Effector memory CD4-positive, alpha-beta T cell (primary cell): ENCODE measurements around the gene PTPRO.

Experiments used
- DNase-seq, 3 donors: peaks; one replicate each; pipeline ENCODE4 v3.0.0-alpha.2; 2020
- H3K27ac ChIP-seq: 2 replicates; pipeline ENCODE4 v1.7.0; 2013; ENCODE audit warnings: mild to moderate bottlenecking, low read length, moderate library complexity; ENCODE audit not compliant: insufficient read depth, poor library complexity, severe bottlenecking
- H3K27me3 ChIP-seq: replicated peaks from 2 replicates; pipeline ENCODE4 v1.7.0; 2013; ENCODE audit warnings: mild to moderate bottlenecking, low read length; ENCODE audit not compliant: insufficient read depth, control insufficient read depth, poor library complexity, severe bottlenecking
- H3K36me3 ChIP-seq: 2 replicates; pipeline ENCODE4 v1.7.0; 2013; ENCODE audit warnings: mild to moderate bottlenecking, low read length, moderate library complexity; ENCODE audit not compliant: control insufficient read depth, insufficient read depth
- H3K4me1 ChIP-seq: 2 replicates; pipeline ENCODE4 v1.7.0; 2013; ENCODE audit warnings: low read length, mild to moderate bottlenecking; ENCODE audit not compliant: control insufficient read depth, insufficient read depth, poor library complexity, severe bottlenecking
- H3K4me3 ChIP-seq: 2 replicates; pipeline ENCODE4 v1.7.0; 2013; ENCODE audit warnings: low read length, low read depth, mild to moderate bottlenecking; ENCODE audit not compliant: insufficient read depth, poor library complexity, severe bottlenecking
- H3K9me3 ChIP-seq: 2 replicates; pipeline ENCODE4 v1.7.0; 2013; ENCODE audit warnings: mild to moderate bottlenecking, low read length, moderate library complexity; ENCODE audit not compliant: control insufficient read depth

The PTPRO gene

GRCh38 chr12:15528666-15529065 is 206.4 kb downstream of the PTPRO start:
- no peak for DNase-seq
- no peaks in the 10 kb centered on the region for H3K36me3 ChIP-seq
- no peaks in the 10 kb centered on the region for H3K4me1 ChIP-seq
- H3K27ac ChIP-seq: no peak overlapping the region
- no peaks in the 10 kb centered on the region for H3K27me3 ChIP-seq
- no peaks in the 10 kb centered on the region for H3K9me3 ChIP-seq
- no peak overlapping the region for H3K4me3 ChIP-seq

- Histone ChIP-seq H3K27ac (no peak overlapping the region), H3K27me3 (no peaks in the 10 kb centered on the region), H3K4me3 (no peak overlapping the region), H3K9me3 (no peaks in the 10 kb centered on the region), H3K4me1 (no peaks in the 10 kb centered on the region), H3K36me3 (no peaks in the 10 kb centered on the region)
- no peak for DNase-seq
Observed at GRCh38 chr12:15530361-15530760, 208.1 kb downstream of the PTPRO start.

- H3K4me3 ChIP-seq: no peak overlapping the region
- no peaks in the 10 kb centered on the region for H3K36me3 ChIP-seq
- H3K9me3 ChIP-seq: no peaks in the 10 kb centered on the region
- no peaks in the 10 kb centered on the region for H3K4me1 ChIP-seq
- no peak overlapping the region for H3K27ac ChIP-seq
- no peaks in the 10 kb centered on the region for H3K27me3 ChIP-seq
- DNase-seq: peak in 2 of 3 donors; percentile 16 to 17
Observed at GRCh38 chr12:15532364-15532977, 210.2 kb downstream of the PTPRO start.

- no peak for DNase-seq
- Histone ChIP-seq H3K27ac (no peak overlapping the region), H3K9me3 (no peaks in the 10 kb centered on the region), H3K27me3 (no peaks in the 10 kb centered on the region), H3K4me1 (no peaks in the 10 kb centered on the region), H3K36me3 (no peaks in the 10 kb centered on the region), H3K4me3 (peak overlapping the region; percentile 35)
Observed at GRCh38 chr12:15534322-15534721, 212.0 kb downstream of the PTPRO start.

GRCh38 chr12:15534874-15535273 is 212.6 kb downstream of the PTPRO start:
- H3K36me3 ChIP-seq: no peaks in the 10 kb centered on the region
- no peaks in the 10 kb centered on the region for H3K9me3 ChIP-seq
- H3K27ac ChIP-seq: no peak overlapping the region
- no peak overlapping the region for H3K4me3 ChIP-seq
- no peaks in the 10 kb centered on the region for H3K27me3 ChIP-seq
- DNase-seq: no peak
- no peaks in the 10 kb centered on the region for H3K4me1 ChIP-seq

GRCh38 chr12:15535352-15535781 is 213.1 kb downstream of the PTPRO start:
- Histone ChIP-seq H3K9me3 (no peaks in the 10 kb centered on the region), H3K27me3 (no peaks in the 10 kb centered on the region), H3K4me3 (no peak overlapping the region), H3K4me1 (no peaks in the 10 kb centered on the region), H3K27ac (no peak overlapping the region), H3K36me3 (no peaks in the 10 kb centered on the region)
- no peak for DNase-seq

GRCh38 chr12:15536446-15536845 is 214.1 kb downstream of the PTPRO start:
- Histone ChIP-seq H3K4me1 (no peaks in the 10 kb centered on the region), H3K27ac (no peak overlapping the region)

GRCh38 chr12:15538881-15539280 is 216.6 kb downstream of the PTPRO start:
- Histone ChIP-seq H3K36me3 (no peaks in the 10 kb centered on the region), H3K4me3 (no peak overlapping the region), H3K4me1 (no peaks in the 10 kb centered on the region), H3K9me3 (no peaks in the 10 kb centered on the region), H3K27ac (no peak overlapping the region), H3K27me3 (no peaks in the 10 kb centered on the region)
- DNase-seq: no peak

More at GRCh38 chr12:15536446-15536845, 214.1 kb downstream of the PTPRO start:
- no peaks in the 10 kb centered on the region for H3K9me3 ChIP-seq
- no peak for DNase-seq
- H3K27me3 ChIP-seq: no peaks in the 10 kb centered on the region
- H3K4me3 ChIP-seq: no peak overlapping the region
- H3K36me3 ChIP-seq: no peaks in the 10 kb centered on the region

- Histone ChIP-seq H3K9me3 (no peaks in the 10 kb centered on the region), H3K27me3 (no peaks in the 10 kb centered on the region), H3K36me3 (no peaks in the 10 kb centered on the region), H3K4me1 (peaks cover 4% of the 10 kb centered on the region), H3K27ac (no peak overlapping the region), H3K4me3 (no peak overlapping the region)
- no peak for DNase-seq
Observed at GRCh38 chr12:15540005-15540404, 217.7 kb downstream of the PTPRO start.

- peaks cover 7% of the 10 kb centered on the region for H3K4me1 ChIP-seq
- H3K36me3 ChIP-seq: no peaks in the 10 kb centered on the region
- no peak overlapping the region for H3K4me3 ChIP-seq
- no peaks in the 10 kb centered on the region for H3K27me3 ChIP-seq
- no peak overlapping the region for H3K27ac ChIP-seq
- H3K9me3 ChIP-seq: no peaks in the 10 kb centered on the region
- DNase-seq: no peak
Observed at GRCh38 chr12:15540469-15540872, 218.2 kb downstream of the PTPRO start.
